ENCODE results near the gene SCFD2.
"Not testable (repeated sequence)": the region's sequence is repeated elsewhere in the genome, so short reads cannot be mapped to it uniquely, and the experiment has no call there.

SCFD2 gene

GRCh38 chr4:53236624-53237023 lies 129.2 kb downstream of the SCFD2 start:
- DNase-seq, result not testable (repeated sequence)

- DNase-seq, result no peak
Measured at GRCh38 chr4:53235547-53235946, 130.3 kb downstream of the SCFD2 start.

- DNase-seq, result no peak
Measured at GRCh38 chr4:53234669-53235068, 131.2 kb downstream of the SCFD2 start.

GRCh38 chr4:53234111-53234510 lies 131.8 kb downstream of the SCFD2 start:
- no peak for DNase-seq

- DNase-seq, result no peak
Measured at GRCh38 chr4:53233114-53233795, 132.6 kb downstream of the SCFD2 start.

GRCh38 chr4:53232371-53232770 lies 133.5 kb downstream of the SCFD2 start:
- DNase-seq, result no peak

GRCh38 chr4:53228036-53228435 lies 137.8 kb downstream of the SCFD2 start:
- DNase-seq, result no peak

GRCh38 chr4:53227451-53227850 lies 138.4 kb downstream of the SCFD2 start:
- no peak for DNase-seq

- no peak for DNase-seq
Measured at GRCh38 chr4:53221832-53222480, 143.9 kb downstream of the SCFD2 start.

GRCh38 chr4:53219148-53219547 lies 146.7 kb downstream of the SCFD2 start:
- DNase-seq, result not testable (repeated sequence)

- DNase-seq, result no peak
Measured at GRCh38 chr4:53208753-53209152, 157.1 kb downstream of the SCFD2 start.

- no peak for DNase-seq
Measured at GRCh38 chr4:53205970-53206369, 159.9 kb downstream of the SCFD2 start.

- no peak for DNase-seq
Measured at GRCh38 chr4:53199356-53199755, 166.5 kb downstream of the SCFD2 start.

- peak; percentile 39 for DNase-seq
Measured at GRCh38 chr4:53197772-53198142, 168.1 kb downstream of the SCFD2 start.

- DNase-seq, result no peak
Measured at GRCh38 chr4:53196882-53197771, 168.7 kb downstream of the SCFD2 start.

GRCh38 chr4:53195815-53196661 lies 169.8 kb downstream of the SCFD2 start:
- no peak for DNase-seq

- no peak for DNase-seq
Measured at GRCh38 chr4:53194727-53195126, 171.1 kb downstream of the SCFD2 start.

- no peak for DNase-seq
Measured at GRCh38 chr4:53193111-53193510, 172.8 kb downstream of the SCFD2 start.

- DNase-seq, result no peak
Measured at GRCh38 chr4:53192496-53192895, 173.4 kb downstream of the SCFD2 start.

- DNase-seq, result no peak
Measured at GRCh38 chr4:53191997-53192396, 173.9 kb downstream of the SCFD2 start.

GRCh38 chr4:53189011-53189410 lies 176.8 kb downstream of the SCFD2 start:
- DNase-seq, result no peak

GRCh38 chr4:53186714-53187358 lies 179.0 kb downstream of the SCFD2 start:
- DNase-seq, result no peak

Measured in femur (tissue), 1 donor.